ENCODE results near the gene VSIR.

VSIR gene

DNA sequence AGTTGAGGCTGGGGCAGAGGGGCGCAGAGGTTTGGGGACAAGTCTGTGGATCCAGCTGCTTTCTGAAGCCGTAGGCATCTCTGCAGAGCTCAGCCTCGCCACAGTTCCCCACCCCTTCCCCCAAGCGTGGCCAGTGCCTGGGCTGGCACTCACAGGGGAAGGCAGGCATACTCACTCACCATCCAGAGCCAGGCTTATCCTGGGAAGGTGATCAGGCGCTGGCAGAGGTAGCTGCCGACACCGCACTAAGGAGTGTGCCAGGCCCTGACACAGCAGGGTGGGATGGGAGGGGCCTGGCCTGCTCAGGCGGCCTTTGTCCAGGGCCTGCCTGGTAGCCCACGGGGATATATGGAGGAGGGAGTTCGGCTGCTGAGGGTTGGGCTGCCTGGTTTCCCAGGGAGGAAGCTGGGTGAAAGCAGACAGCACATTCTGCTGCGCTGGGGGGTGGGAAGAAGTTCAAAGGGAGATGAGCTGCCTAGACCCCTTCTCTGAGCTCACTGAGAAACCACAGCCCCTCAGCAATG, 15.9 kb downstream of the VSIR start:
- DNase-seq (ENCODE audit: insufficient read length, low spot score) (no peak), FAIRE-seq (no peak)
- TF ChIP-seq TAF1 (IDR thresholded peaks at IDR 0.05; ENCODE audit: low read depth, low read length) (no peak), POLR2AphosphoS5 (IDR thresholded peaks at IDR 0.05; ENCODE audit: low read depth, low read length) (no peak), SPI1 (IDR thresholded peaks at IDR 0.05; ENCODE audit: low read depth, low read length) (no peak), PAX5 (IDR thresholded peaks at IDR 0.05; ENCODE audit: insufficient read depth, low read length, severe bottlenecking) (no peak), POLR2A (IDR thresholded peaks at IDR 0.05; ENCODE audit: low read depth, low read length) (no peak), POU2F2 (IDR thresholded peaks at IDR 0.05; ENCODE audit: low read depth, low read length) (no peak)

DNA sequence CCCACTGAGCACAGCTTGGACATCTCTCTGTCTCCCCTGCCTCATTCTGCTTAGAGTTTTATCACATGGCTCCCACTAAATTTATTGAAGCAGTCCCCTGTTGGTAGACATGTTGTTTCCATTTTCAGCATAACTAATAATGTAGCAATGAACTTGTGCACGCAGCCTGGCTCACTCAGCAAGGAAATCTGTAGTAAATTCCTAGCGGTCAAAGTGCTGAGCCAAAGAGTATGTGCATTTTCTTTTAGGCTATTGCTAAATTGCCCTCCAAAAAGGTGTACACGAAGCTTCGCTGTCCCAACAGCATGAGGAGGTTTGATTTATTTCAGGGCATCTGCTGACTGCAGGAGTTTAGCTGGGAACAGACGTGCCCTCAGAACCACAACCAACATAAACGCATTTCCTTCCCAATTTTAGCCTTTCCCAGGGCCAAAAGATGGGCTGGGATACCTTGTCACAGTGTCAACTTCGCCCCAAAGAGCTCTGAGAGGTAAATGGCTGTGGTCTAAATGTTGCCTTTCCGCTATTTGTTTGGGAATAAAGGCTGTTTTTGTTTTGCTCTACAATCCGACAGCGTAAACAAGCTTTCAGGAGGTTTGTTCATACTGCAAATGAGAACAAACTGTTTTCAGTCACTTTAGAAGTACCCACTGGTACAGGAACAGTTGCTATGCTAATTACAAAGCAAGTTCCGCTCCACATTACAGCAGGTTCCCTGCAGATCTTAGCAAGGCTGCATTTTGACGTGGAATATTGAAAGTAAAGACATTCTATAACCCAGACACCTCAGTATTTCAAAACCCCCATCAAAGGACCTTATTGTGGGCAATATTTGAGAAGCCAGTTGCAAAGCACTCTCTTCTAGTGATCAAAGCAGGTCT, 16.8 kb downstream of the VSIR start:
- no peak for TF ChIP-seq TAF1 (IDR thresholded peaks at IDR 0.05; ENCODE audit: low read depth, low read length)
- no peak for TF ChIP-seq SPI1 (IDR thresholded peaks at IDR 0.05; ENCODE audit: low read depth, low read length)
- no peak for TF ChIP-seq POLR2A (IDR thresholded peaks at IDR 0.05; ENCODE audit: low read depth, low read length)
- no peak for TF ChIP-seq POLR2AphosphoS5 (IDR thresholded peaks at IDR 0.05; ENCODE audit: low read depth, low read length)
- no peak for TF ChIP-seq POU2F2 (IDR thresholded peaks at IDR 0.05; ENCODE audit: low read depth, low read length)
- no peak for TF ChIP-seq PAX5 (IDR thresholded peaks at IDR 0.05; ENCODE audit: insufficient read depth, low read length, severe bottlenecking)
- FAIRE-seq (peak; percentile 55), DNase-seq (ENCODE audit: insufficient read length, low spot score) (no peak)

GRCh38 chr10:71755179-71755879, 18.0 kb downstream of the VSIR start:
- TF ChIP-seq PAX5 (IDR thresholded peaks at IDR 0.05; ENCODE audit: insufficient read depth, low read length, severe bottlenecking): no peak
- TF ChIP-seq TAF1 (IDR thresholded peaks at IDR 0.05; ENCODE audit: low read depth, low read length): no peak
- no peak for TF ChIP-seq POLR2AphosphoS5 (IDR thresholded peaks at IDR 0.05; ENCODE audit: low read depth, low read length)
- TF ChIP-seq SPI1 (IDR thresholded peaks at IDR 0.05; ENCODE audit: low read depth, low read length): no peak
- TF ChIP-seq POLR2A (IDR thresholded peaks at IDR 0.05; ENCODE audit: low read depth, low read length): no peak
- TF ChIP-seq POU2F2 (IDR thresholded peaks at IDR 0.05; ENCODE audit: low read depth, low read length): no peak
- FAIRE-seq (no peak), DNase-seq (ENCODE audit: insufficient read length, low spot score) (no peak)

DNA sequence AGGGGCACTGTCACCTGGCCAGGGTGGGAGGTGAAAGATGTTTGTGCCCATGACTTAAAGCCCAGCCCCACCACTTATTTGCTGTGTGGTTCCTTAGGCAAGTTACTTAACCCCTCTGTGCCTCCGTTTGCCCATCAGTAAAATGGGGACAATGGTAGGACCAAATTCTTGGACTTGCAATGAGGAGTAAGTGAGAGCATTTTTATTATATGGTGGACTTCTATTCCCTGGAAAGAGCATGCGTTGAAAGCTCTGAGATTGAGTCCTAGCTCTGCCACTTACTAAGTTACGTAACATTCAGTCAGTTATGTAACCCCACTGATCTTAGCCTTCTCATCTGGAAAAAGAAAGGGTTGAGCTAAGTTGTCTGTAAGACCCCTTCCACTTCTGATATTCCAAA, 18.8 kb downstream of the VSIR start:
- DNase-seq (ENCODE audit: insufficient read length, low spot score) (no peak), FAIRE-seq (no peak)
- no peak for TF ChIP-seq TAF1 (IDR thresholded peaks at IDR 0.05; ENCODE audit: low read depth, low read length)
- no peak for TF ChIP-seq POLR2AphosphoS5 (IDR thresholded peaks at IDR 0.05; ENCODE audit: low read depth, low read length)
- no peak for TF ChIP-seq PAX5 (IDR thresholded peaks at IDR 0.05; ENCODE audit: insufficient read depth, low read length, severe bottlenecking)
- TF ChIP-seq POU2F2 (IDR thresholded peaks at IDR 0.05; ENCODE audit: low read depth, low read length): no peak
- no peak for TF ChIP-seq POLR2A (IDR thresholded peaks at IDR 0.05; ENCODE audit: low read depth, low read length)
- TF ChIP-seq SPI1 (IDR thresholded peaks at IDR 0.05; ENCODE audit: low read depth, low read length): no peak

- no peak for TF ChIP-seq PAX5 (IDR thresholded peaks at IDR 0.05; ENCODE audit: insufficient read depth, low read length, severe bottlenecking)
- no peak for TF ChIP-seq POLR2AphosphoS5 (IDR thresholded peaks at IDR 0.05; ENCODE audit: low read depth, low read length)
- TF ChIP-seq SPI1 (IDR thresholded peaks at IDR 0.05; ENCODE audit: low read depth, low read length): no peak
- TF ChIP-seq POLR2A (IDR thresholded peaks at IDR 0.05; ENCODE audit: low read depth, low read length): no peak
- TF ChIP-seq TAF1 (IDR thresholded peaks at IDR 0.05; ENCODE audit: low read depth, low read length): no peak
- TF ChIP-seq POU2F2 (IDR thresholded peaks at IDR 0.05; ENCODE audit: low read depth, low read length): no peak
- DNase-seq (ENCODE audit: insufficient read length, low spot score) (no peak), FAIRE-seq (no peak)
These were observed 19.3 kb downstream of the VSIR start for GRCh38 chr10:71753960-71754505.

DNA sequence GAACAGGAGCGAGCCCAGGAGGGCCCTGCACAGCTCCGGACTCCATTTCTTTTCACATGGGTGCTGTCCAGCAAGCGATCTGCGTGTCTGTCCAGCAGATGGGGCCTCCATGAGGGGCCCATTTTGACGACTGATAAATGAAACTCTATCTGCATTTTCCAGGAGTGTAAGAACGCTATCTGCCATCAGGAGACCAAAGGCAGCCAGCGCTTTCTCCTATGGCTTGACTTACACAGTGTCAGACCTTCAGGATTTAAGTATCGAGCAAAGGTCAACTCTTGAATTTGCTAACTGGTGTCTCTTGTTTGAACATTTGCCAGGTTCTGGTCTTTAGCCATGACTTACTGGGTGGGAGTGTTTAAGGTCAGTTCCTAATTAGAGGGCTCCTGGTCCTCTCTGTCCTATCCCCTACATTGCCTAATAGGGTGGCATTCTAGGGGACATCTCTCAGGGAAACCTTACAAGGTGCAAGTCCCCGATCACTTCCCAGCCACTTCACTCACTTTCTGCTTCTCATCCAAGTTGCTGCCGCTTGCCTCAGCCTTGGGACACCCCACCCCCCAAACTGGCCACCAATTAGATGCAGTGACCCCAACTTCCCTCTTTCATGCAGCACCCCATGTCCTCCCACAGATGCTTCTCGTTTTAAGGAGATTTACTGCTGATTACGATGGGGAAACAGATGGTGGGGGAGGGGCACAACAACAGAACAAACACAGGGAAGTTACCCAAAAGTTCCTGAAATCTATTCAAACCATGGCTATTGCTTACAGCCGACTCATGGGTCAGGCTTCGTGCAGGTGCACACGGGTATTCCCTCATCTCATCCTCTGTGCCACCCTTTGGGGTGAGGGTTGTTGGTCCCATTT, 20.0 kb downstream of the VSIR start:
- FAIRE-seq (no peak), DNase-seq (ENCODE audit: insufficient read length, low spot score) (no peak)
- TF ChIP-seq PAX5 (IDR thresholded peaks at IDR 0.05; ENCODE audit: insufficient read depth, low read length, severe bottlenecking) (no peak), POLR2AphosphoS5 (IDR thresholded peaks at IDR 0.05; ENCODE audit: low read depth, low read length) (no peak), POLR2A (IDR thresholded peaks at IDR 0.05; ENCODE audit: low read depth, low read length) (no peak), SPI1 (IDR thresholded peaks at IDR 0.05; ENCODE audit: low read depth, low read length) (no peak), POU2F2 (IDR thresholded peaks at IDR 0.05; ENCODE audit: low read depth, low read length) (no peak), TAF1 (IDR thresholded peaks at IDR 0.05; ENCODE audit: low read depth, low read length) (no peak)

- peak; percentile 69 for FAIRE-seq
- TF ChIP-seq POLR2A (IDR thresholded peaks at IDR 0.05; ENCODE audit: low read depth, low read length): no peak
- TF ChIP-seq POLR2AphosphoS5 (IDR thresholded peaks at IDR 0.05; ENCODE audit: low read depth, low read length): no peak
- no peak for TF ChIP-seq SPI1 (IDR thresholded peaks at IDR 0.05; ENCODE audit: low read depth, low read length)
- no peak for TF ChIP-seq POU2F2 (IDR thresholded peaks at IDR 0.05; ENCODE audit: low read depth, low read length)
- no peak for TF ChIP-seq TAF1 (IDR thresholded peaks at IDR 0.05; ENCODE audit: low read depth, low read length)
- TF ChIP-seq PAX5 (IDR thresholded peaks at IDR 0.05; ENCODE audit: insufficient read depth, low read length, severe bottlenecking): no peak
- no peak for DNase-seq (ENCODE audit: insufficient read length, low spot score)
These were observed 20.8 kb downstream of the VSIR start for GRCh38 chr10:71752391-71753090.
